AG10803 (cell line): Measurements from ENCODE around the gene MMD.

Experiments used
- DNase-seq: peaks from one replicate; pipeline ENCODE4 v3.0.0; 2010; ENCODE audit warnings: low read depth
- H3K4me3 ChIP-seq: 2 replicates; pipeline ENCODE4 v1.5.1; 2011; ENCODE audit warnings: mild to moderate bottlenecking, low read length, control low read depth
- TF ChIP-seq, protein P1 (sequence below): conservative IDR thresholded peaks from 2 replicates; pipeline ENCODE4 v1.5.1; 2011; ENCODE audit warnings: mild to moderate bottlenecking, low read length, control low read depth, inconsistent platforms

The MMD gene

DNA sequence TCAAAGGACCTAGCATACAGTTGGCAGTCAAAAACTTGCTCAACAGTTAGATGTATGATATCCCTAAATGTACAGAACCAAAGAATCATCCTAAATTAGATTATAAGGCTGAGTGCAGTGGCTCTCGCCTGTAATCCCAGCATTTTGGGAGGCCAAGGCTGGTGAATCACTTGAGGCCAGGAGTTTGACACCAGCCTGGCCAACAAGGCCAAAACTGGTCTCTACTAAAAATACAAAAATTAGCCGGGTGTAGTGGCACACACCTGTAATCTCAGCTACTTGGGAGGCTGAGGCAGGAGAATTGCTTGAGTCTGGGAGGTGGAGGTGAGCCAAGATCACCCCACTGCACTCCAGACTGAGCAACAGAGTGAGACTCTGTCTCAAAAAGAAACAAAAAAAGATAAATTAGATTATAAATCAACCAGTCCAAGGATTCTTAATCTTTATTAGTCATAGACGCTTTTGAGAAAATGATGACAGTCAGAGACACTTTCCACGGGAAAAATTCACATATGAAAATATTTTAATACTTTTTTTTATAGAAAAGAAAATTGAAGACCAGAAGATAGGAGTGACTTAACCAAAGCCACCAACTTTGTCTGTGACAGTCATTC lies 77.6 kb downstream of the MMD start:
- TF ChIP-seq, protein P1, sequence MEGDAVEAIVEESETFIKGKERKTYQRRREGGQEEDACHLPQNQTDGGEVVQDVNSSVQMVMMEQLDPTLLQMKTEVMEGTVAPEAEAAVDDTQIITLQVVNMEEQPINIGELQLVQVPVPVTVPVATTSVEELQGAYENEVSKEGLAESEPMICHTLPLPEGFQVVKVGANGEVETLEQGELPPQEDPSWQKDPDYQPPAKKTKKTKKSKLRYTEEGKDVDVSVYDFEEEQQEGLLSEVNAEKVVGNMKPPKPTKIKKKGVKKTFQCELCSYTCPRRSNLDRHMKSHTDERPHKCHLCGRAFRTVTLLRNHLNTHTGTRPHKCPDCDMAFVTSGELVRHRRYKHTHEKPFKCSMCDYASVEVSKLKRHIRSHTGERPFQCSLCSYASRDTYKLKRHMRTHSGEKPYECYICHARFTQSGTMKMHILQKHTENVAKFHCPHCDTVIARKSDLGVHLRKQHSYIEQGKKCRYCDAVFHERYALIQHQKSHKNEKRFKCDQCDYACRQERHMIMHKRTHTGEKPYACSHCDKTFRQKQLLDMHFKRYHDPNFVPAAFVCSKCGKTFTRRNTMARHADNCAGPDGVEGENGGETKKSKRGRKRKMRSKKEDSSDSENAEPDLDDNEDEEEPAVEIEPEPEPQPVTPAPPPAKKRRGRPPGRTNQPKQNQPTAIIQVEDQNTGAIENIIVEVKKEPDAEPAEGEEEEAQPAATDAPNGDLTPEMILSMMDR = no peak
- no peak overlapping the region for H3K4me3 ChIP-seq
- DNase-seq = no peak

DNA sequence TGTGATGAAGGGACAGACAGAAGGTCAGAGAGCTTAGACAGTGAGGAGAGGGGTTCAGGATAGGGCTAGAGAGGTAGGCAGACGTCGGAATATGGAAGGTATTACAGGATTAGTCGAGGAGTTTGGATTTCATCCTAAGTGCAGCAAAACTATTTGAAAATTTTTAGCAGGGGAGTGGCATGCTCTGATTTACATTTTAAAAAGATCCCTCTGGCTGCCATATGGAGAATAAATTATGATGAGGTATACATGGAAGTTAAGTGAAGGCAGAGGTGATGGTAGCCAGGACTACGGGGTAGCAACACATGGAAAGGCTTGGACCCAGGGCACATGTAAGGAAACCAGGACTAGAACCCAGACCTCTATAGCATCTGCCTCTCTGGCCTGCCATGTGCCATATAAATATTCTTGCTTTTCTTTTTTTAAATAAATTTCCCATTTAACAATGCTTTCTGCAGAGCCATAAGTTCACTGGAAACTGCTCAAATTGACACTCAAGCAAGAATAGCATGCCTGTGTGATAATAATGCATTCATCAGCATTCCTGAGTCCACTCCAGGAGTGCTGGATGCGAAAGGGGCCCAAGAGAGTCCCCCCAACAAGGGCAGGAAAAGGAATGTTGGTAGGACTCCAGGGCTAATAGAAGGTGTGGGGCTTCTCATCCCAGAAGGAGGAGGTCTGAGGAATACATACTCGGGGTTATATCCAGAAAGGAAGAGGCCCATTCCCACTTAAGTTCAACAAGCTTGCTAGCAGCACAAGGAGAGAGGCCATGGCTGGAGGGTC lies 78.6 kb downstream of the MMD start:
- H3K4me3 ChIP-seq = no peak overlapping the region
- TF ChIP-seq, protein P1 = no peak
- DNase-seq = no peak
